ENCODE data around the gene FRMPD2. TPM values are rescaled to one million over a fixed set of nuclear protein-coding genes. Genes with fewer than 3 reads are reported as not detected.

Gene FRMPD2
- polyA plus RNA-seq, 3 donors from 2014 or later: not detected

Other genes with a start within 250 kb of the FRMPD2 start
- 10 to 100 TPM; 14.2 to 20.9 (median 19.5) TPM for gene MAPK8, start 32.0 kb upstream of the FRMPD2 start, polyA plus RNA-seq